HEK293T (cell line): Measurements from ENCODE around the gene IP6K3.

Experiments used
- ARNT ChIP-seq: fragments of 450-650 bp; IDR thresholded peaks from 2 replicates; pipeline ENCODE4 v1.6.1; 2017; ENCODE audit warnings: mild to moderate bottlenecking
- ELF4 ChIP-seq: fragments of 450-650 bp; IDR thresholded peaks from 2 replicates; pipeline ENCODE4 v1.6.1; 2017; ENCODE audit warnings: antibody characterized with exemption
- FOXA1 ChIP-seq: fragments of 450-650 bp; IDR thresholded peaks from 2 replicates; pipeline ENCODE4 v1.6.1; 2016; ENCODE audit warnings: mild to moderate bottlenecking
- FOXK2 ChIP-seq: fragments of 450-650 bp; IDR thresholded peaks from 2 replicates; pipeline ENCODE4 v1.6.1; 2016; ENCODE audit warnings: mild to moderate bottlenecking
- FOXM1 ChIP-seq: fragments of 450-650 bp; IDR thresholded peaks from 2 replicates; pipeline ENCODE4 v1.6.1; 2017; ENCODE audit warnings: mild to moderate bottlenecking, borderline replicate concordance
- L3MBTL2 ChIP-seq: fragments of 450-650 bp; conservative IDR thresholded peaks from 2 replicates; pipeline ENCODE4 v1.6.1; 2016; ENCODE audit warnings: mild to moderate bottlenecking
- LEF1 ChIP-seq: fragments of 450-650 bp; IDR thresholded peaks from 2 replicates; pipeline ENCODE4 v1.6.1; 2017; ENCODE audit warnings: mild to moderate bottlenecking, borderline replicate concordance
- NFRKB ChIP-seq: fragments of 450-650 bp; IDR thresholded peaks from 2 replicates; pipeline ENCODE4 v1.6.1; 2016; ENCODE audit warnings: mild to moderate bottlenecking, moderate library complexity
- PKNOX1 ChIP-seq: fragments of 450-650 bp; IDR thresholded peaks from 2 replicates; pipeline ENCODE4 v1.6.1; 2016
- SP1 ChIP-seq: fragments of 450-650 bp; IDR thresholded peaks from 2 replicates; pipeline ENCODE4 v1.6.1; 2017
- SUZ12 ChIP-seq: fragments of 450-650 bp; IDR thresholded peaks from 2 replicates; pipeline ENCODE4 v1.6.1; 2016; ENCODE audit warnings: mild to moderate bottlenecking

GRCh38 chr6:33763483-33763882 lies 16.8 kb upstream of the IP6K3 start:
- TF ChIP-seq FOXK2 (no peak), NFRKB (no peak), SP1 (no peak), SUZ12 (no peak), ELF4 (no peak), FOXA1 (no peak), ARNT (no peak), L3MBTL2 (no peak), LEF1 (no peak), PKNOX1 (no peak), FOXM1 (no peak)
